ENCODE measurements around the gene SCNN1A. TPM values are rescaled to one million over a fixed set of nuclear protein-coding genes. Genes with fewer than 3 reads are reported as not detected.

The SCNN1A gene
- total and polyA plus RNA-seq, 2 donors (not counting 1 experiment from before 2014, with no cell fraction given) = 0.20 TPM; not detected in 1

GRCh38 chr12:6347367-6348338 is 27.7 kb downstream of the SCNN1A start:
- CTCF ChIA-PET = no interaction called here
- POLR2A ChIA-PET = no interaction called here

More at GRCh38 chr12:6347367-6348338, 27.7 kb downstream of the SCNN1A start:
- Histone ChIP-seq H3K9me3 (ENCODE audit: control extremely low read depth in 1 of 3, control insufficient read depth in 2 of 3, insufficient read depth in 1 of 3, low read length in 2 of 3) (peaks cover 0 to 20% (median 3%) of the 10 kb centered on the region in 3 donors), H3K36me3 (replicated peaks in 1 of 2; ENCODE audit: control extremely low read depth in 1 of 2, control insufficient read depth in 1 of 2, extremely low read depth in 1 of 2, insufficient read depth in 2 of 2, low read length in 1 of 2) (no peaks in the 10 kb centered on the region), H4K20me1 (ENCODE audit: control insufficient read depth, insufficient read depth, low read length, poor library complexity, severe bottlenecking) (no peaks in the 10 kb centered on the region), H3K4me2 (replicated peaks; ENCODE audit: low read depth, low read length, poor library complexity, severe bottlenecking) (no peak overlapping the region), H3K9ac (ENCODE audit: low read length) (no peak overlapping the region), H3K27me3 (replicated peaks in 1 of 4; ENCODE audit: control extremely low read depth in 1 of 4, control insufficient read depth in 3 of 4, insufficient read depth in 4 of 4, low read length in 3 of 4) (peaks cover 0 to 61% (median 40%) of the 10 kb centered on the region in 4 experiments), H3K4me1 (ENCODE audit: control insufficient read depth in 2 of 2, insufficient read depth in 2 of 2, low read length in 2 of 2) (peaks cover 4 to 13% of the 10 kb centered on the region in 2 donors), H2AFZ (ENCODE audit: insufficient read depth, low read depth, low read length, poor library complexity, severe bottlenecking) (no peak overlapping the region), H3K79me2 (ENCODE audit: control insufficient read depth, insufficient read depth, low read length) (no peaks in the 10 kb centered on the region), H3K27ac (ENCODE audit: low read length in 2 of 2) (no peak overlapping the region), H3K4me3 (ENCODE audit: control extremely low read depth in 1 of 5, extremely low read depth in 1 of 5, insufficient read depth in 1 of 5, low read depth in 2 of 5, low read length in 4 of 5) (no peak overlapping the region)
- TF ChIP-seq CTCF (IDR thresholded peaks at IDR 0.05) = no peak
- TF ChIP-seq EZH2 (IDR thresholded peaks at IDR 0.05; ENCODE audit: borderline replicate concordance, insufficient read depth, low read depth, low read length, poor library complexity, severe bottlenecking) = no peak
- H3K9me3 Mint-ChIP-seq (ENCODE audit: insufficient read depth) = no peaks in the 10 kb centered on the region
- no peak overlapping the region for H3K4me3 Mint-ChIP-seq
- H3K27ac Mint-ChIP-seq = no peak overlapping the region
- 7% methylated on average over 11 of the region's 19 CpGs for WGBS (ENCODE audit: insufficient coverage)
- DNase-seq (no peak), ATAC-seq (ENCODE audit: low read depth) (no peak)
- intact Hi-C loops (cut with micrococcal nuclease) = no loop called here
- peaks cover 68% of the 10 kb centered on the region for H3K27me3 Mint-ChIP-seq
- H3K4me1 Mint-ChIP-seq = no peaks in the 10 kb centered on the region

Measured in B cell (primary cell).